Upper lobe of right lung (tissue), 1 donor: ENCODE results near the gene GTF2F2. TPM values are rescaled to one million over a fixed set of nuclear protein-coding genes. Genes with fewer than 3 reads are reported as not detected.

Experiments used
- ATAC-seq: fragments of 200-7000 bp; cut with Tn5 transposase; one replicate; pipeline ENCODE4 v1.9.1; 2020; ENCODE audit warnings: mild to moderate bottlenecking, moderate library complexity
- DNase-seq: peaks from one replicate; pipeline ENCODE4 v3.0.0-alpha.2; 2020
- H3K27ac ChIP-seq: fragments of 200-600 bp; one replicate; pipeline ENCODE4 v1.8.0; 2022
- H3K27me3 ChIP-seq: fragments of 200-600 bp; one replicate; pipeline ENCODE4 v1.8.0; 2022; ENCODE audit warnings: mild to moderate bottlenecking
- H3K36me3 ChIP-seq: fragments of 200-600 bp; one replicate; pipeline ENCODE4 v1.8.0; 2022
- H3K4me1 ChIP-seq: fragments of 200-600 bp; one replicate; pipeline ENCODE4 v1.8.0; 2022
- H3K4me3 ChIP-seq: fragments of 200-600 bp; one replicate; pipeline ENCODE4 v1.8.0; 2022; ENCODE audit warnings: mild to moderate bottlenecking
- H3K9me3 ChIP-seq: fragments of 200-600 bp; one replicate; pipeline ENCODE4 v1.8.0; 2022
- intact Hi-C: fragments of 100-400 bp; cut with DNase I; formaldehyde crosslinking; loops from one replicate; pipeline ENCODE4 v1.11.0; 2022
- total RNA-seq: library from RNA; stranded (reverse); fragmentation: NEBNext Ultra II Directional; extraction: Animal tissue kit (Norgen Biotek cat#: 25700); gene quantifications from one replicate; pipeline ENCODE4 v1.2.1, GENCODE V29; 2021
- TF ChIP-seq, protein P1 (sequence below): fragments of 200-600 bp; IDR thresholded peaks from one replicate; pipeline ENCODE4 v1.8.0; 2022; ENCODE audit warnings: antibody characterized with exemption
- donor health status: DM: no; HTN: yes; CAD: no; lungs with severe emphysema.

Gene GTF2F2
- total RNA-seq, 1 donor from 2014 or later = 14.6 TPM

GRCh38 chr13:45229172-45229571 lies 108.9 kb downstream of the GTF2F2 start:
- intact Hi-C loops = no loop called here
- Histone ChIP-seq H3K4me1 (no peaks in the 10 kb centered on the region), H3K4me3 (no peak overlapping the region), H3K27me3 (no peaks in the 10 kb centered on the region), H3K27ac (no peak overlapping the region), H3K36me3 (no peaks in the 10 kb centered on the region), H3K9me3 (no peaks in the 10 kb centered on the region)
- no peak for ATAC-seq
- DNase-seq = no peak
- TF ChIP-seq, protein P1, sequence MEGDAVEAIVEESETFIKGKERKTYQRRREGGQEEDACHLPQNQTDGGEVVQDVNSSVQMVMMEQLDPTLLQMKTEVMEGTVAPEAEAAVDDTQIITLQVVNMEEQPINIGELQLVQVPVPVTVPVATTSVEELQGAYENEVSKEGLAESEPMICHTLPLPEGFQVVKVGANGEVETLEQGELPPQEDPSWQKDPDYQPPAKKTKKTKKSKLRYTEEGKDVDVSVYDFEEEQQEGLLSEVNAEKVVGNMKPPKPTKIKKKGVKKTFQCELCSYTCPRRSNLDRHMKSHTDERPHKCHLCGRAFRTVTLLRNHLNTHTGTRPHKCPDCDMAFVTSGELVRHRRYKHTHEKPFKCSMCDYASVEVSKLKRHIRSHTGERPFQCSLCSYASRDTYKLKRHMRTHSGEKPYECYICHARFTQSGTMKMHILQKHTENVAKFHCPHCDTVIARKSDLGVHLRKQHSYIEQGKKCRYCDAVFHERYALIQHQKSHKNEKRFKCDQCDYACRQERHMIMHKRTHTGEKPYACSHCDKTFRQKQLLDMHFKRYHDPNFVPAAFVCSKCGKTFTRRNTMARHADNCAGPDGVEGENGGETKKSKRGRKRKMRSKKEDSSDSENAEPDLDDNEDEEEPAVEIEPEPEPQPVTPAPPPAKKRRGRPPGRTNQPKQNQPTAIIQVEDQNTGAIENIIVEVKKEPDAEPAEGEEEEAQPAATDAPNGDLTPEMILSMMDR = no peak

GRCh38 chr13:45231305-45231704 lies 111.0 kb downstream of the GTF2F2 start:
- no peaks in the 10 kb centered on the region for H3K36me3 ChIP-seq
- H3K27ac ChIP-seq = no peak overlapping the region
- intact Hi-C loops = no loop called here
- no peaks in the 10 kb centered on the region for H3K9me3 ChIP-seq
- ATAC-seq = no peak
- no peak for DNase-seq
- no peak overlapping the region for H3K4me3 ChIP-seq
- H3K27me3 ChIP-seq = no peaks in the 10 kb centered on the region
- H3K4me1 ChIP-seq = no peaks in the 10 kb centered on the region
- TF ChIP-seq, protein P1 = no peak

GRCh38 chr13:45231722-45232121 lies 111.4 kb downstream of the GTF2F2 start:
- intact Hi-C loops = no loop called here
- Histone ChIP-seq H3K9me3 (no peaks in the 10 kb centered on the region), H3K4me3 (no peak overlapping the region), H3K27me3 (no peaks in the 10 kb centered on the region), H3K4me1 (no peaks in the 10 kb centered on the region), H3K27ac (no peak overlapping the region), H3K36me3 (no peaks in the 10 kb centered on the region)
- no peak for DNase-seq
- TF ChIP-seq, protein P1 = no peak
- ATAC-seq = no peak

DNA sequence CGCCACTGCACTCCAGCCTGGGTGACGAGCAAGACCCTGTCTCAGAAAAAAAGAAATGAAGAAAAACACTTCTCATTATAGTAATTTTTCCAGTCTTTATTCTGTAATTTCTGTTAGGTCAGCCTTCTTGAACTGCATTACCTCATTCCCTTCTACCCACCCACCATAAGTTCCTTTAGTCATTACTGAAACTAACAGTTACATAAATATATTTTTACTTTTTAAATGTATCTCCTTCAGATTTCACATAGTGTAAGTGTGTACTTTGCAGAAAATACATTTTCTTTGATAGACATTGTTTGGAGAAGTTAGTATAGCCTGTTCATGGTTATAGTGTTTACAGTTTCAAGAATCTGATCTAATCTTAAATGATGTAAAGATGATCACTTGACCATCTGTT lies 112.3 kb downstream of the GTF2F2 start:
- no peak overlapping the region for H3K4me3 ChIP-seq
- no peak for DNase-seq
- no peaks in the 10 kb centered on the region for H3K4me1 ChIP-seq
- TF ChIP-seq, protein P1 = no peak
- intact Hi-C loops = no loop called here
- H3K36me3 ChIP-seq = no peaks in the 10 kb centered on the region
- H3K27ac ChIP-seq = no peak overlapping the region
- H3K9me3 ChIP-seq = no peaks in the 10 kb centered on the region
- no peaks in the 10 kb centered on the region for H3K27me3 ChIP-seq
- no peak for ATAC-seq

DNA sequence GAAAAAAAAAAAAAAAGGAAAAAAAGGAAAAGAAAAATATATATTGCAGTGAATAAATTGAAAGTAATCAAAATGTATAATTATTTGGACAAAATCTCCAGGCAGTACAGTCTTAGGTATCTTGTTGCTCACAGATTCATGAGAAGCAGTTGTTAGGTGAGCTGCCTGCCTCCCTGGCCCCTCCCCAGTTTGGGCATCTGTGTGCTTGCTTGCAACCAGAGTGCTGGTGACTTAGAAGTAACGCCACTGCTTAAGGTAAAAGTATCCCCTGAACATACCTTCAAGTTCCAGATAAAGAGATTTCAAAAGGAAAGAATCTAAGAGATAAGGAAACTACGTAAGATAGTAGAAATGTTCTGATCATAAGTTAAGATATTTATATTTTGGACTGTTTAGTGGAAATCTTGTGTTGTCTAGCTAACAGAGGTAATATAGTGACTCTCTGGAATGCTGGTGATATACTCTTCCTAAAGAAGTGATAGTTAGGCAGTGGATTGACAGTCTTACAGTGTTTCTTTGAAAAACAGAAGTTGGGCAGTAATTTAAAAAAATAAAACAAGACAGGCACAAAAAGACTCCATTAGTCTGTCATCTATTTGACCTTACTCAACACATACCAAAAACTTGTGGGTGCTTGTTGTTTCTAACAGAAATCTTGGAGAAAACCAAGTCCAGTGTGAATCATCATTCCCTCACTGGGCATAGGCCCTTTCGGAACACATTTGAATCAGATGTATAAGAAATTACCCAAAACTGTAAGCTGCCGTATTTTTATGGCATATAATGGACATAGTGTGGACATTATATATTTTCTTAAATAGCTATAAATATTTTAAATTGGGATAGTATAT lies 118.9 kb downstream of the GTF2F2 start:
- no peaks in the 10 kb centered on the region for H3K9me3 ChIP-seq
- no peak overlapping the region for H3K4me3 ChIP-seq
- intact Hi-C loops = no loop called here
- H3K27ac ChIP-seq = no peak overlapping the region
- ATAC-seq (no peak), DNase-seq (no peak)
- TF ChIP-seq, protein P1 = no peak
- H3K4me1 ChIP-seq = peaks cover 11% of the 10 kb centered on the region
- H3K36me3 ChIP-seq = no peaks in the 10 kb centered on the region
- H3K27me3 ChIP-seq = no peaks in the 10 kb centered on the region
